ENCODE data around the gene MPP1.

The MPP1 gene

GRCh38 chrX:154751203-154751668 lies 54.0 kb downstream of the MPP1 start:
- TF ChIP-seq REST (IDR thresholded peaks at IDR 0.05; ENCODE audit: insufficient read depth in 1 of 2, low read depth in 2 of 2, low read length in 2 of 2) (no peak), TAF1 (IDR thresholded peaks at IDR 0.05; ENCODE audit: borderline replicate concordance, insufficient read depth, low read length) (no peak), POLR2AphosphoS5 (IDR thresholded peaks at IDR 0.05; ENCODE audit: low read depth, low read length) (no peak), FOXP2 (optimal IDR thresholded peaks at IDR 0.05; ENCODE audit: borderline replicate concordance, extremely low read depth, extremely low read length, insufficient read depth) (no peak)

DNA sequence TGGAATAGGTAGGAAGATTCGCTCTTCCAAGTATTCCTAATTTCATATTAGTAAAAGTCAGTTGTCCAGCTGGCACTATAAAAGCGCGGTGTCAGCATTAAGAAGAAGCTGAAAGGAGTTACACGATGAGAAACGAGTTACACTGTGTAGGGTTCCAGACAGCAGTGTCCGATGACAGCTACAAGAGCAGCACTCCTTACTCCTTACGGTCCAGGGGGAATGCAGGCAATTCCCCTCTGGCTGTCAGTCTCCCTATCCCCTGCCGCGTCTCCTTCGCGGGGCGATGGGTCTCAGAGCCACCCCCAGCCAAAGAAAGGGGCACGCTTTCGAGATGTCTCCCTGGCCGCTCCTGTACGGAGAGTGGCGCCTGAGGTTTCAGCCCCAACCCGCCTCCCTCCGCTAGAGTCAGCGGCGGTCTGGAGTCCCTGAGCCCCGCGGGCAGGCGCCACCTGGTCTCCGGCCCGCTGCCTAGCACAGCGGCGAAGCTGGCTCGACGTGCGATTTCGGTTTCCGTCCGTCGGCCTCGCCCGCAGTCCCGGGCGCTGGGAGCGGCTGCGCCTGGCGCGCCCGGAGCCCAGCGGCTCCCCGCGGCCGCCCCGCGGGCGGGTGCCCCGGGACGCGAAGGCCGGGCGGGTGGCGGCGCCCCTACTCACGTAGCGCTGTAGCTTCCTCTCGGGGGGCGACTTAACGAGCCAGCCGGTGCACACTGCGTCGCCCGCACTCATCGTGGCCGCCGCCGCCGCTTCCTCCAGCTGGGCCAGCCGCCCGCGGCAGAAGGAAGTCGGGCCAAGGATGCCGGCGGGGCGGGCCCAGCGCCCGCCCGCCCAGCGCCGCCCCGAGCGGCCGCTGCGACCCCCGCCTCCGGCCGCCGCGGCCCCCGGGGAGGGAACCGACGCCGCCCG lies 54.7 kb downstream of the MPP1 start, which contains the start of gene GAB3:
TSS of gene GAB3 (minus strand) at position 777 of the 902 bp plus-strand sequence. CDS start at position 725, 52 bp downstream.
- TF ChIP-seq TAF1 (IDR thresholded peaks at IDR 0.05; ENCODE audit: borderline replicate concordance, insufficient read depth, low read length) (no peak), REST (IDR thresholded peaks at IDR 0.05; ENCODE audit: insufficient read depth in 1 of 2, low read depth in 2 of 2, low read length in 2 of 2) (no peak), POLR2AphosphoS5 (IDR thresholded peaks at IDR 0.05; ENCODE audit: low read depth, low read length) (no peak), FOXP2 (optimal IDR thresholded peaks at IDR 0.05; ENCODE audit: borderline replicate concordance, extremely low read depth, extremely low read length, insufficient read depth) (no peak), SIN3A (IDR thresholded peaks at IDR 0.05; ENCODE audit: borderline replicate concordance, insufficient read depth, low read length) (no peak)

DNA sequence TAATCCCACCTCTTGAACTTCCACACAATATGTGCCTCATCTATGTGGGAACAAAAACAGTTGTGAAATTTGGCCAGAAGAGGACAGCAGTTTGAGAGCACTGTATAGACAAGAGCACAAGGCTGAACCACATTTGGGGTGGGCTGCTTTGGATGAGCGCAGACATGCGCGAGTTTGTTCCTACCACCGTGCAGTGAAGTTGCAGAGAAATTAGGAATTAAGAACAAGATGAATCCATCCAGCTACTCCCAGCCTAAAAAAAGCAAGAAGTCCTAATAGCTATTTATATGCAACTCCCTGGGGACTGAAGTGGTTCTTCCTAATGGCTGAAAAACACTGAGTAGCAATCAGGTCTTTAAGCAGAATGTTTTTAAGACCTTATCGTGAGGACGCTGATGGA lies 55.4 kb downstream of the MPP1 start:
- no peak for TF ChIP-seq SIN3A (IDR thresholded peaks at IDR 0.05; ENCODE audit: borderline replicate concordance, insufficient read depth, low read length)
- TF ChIP-seq TAF1 (IDR thresholded peaks at IDR 0.05; ENCODE audit: borderline replicate concordance, insufficient read depth, low read length) = no peak
- no peak for TF ChIP-seq FOXP2 (optimal IDR thresholded peaks at IDR 0.05; ENCODE audit: borderline replicate concordance, extremely low read depth, extremely low read length, insufficient read depth)
- no peak for TF ChIP-seq POLR2AphosphoS5 (IDR thresholded peaks at IDR 0.05; ENCODE audit: low read depth, low read length)
- no peak for TF ChIP-seq REST (IDR thresholded peaks at IDR 0.05; ENCODE audit: insufficient read depth in 1 of 2, low read depth in 2 of 2, low read length in 2 of 2)

GRCh38 chrX:154748712-154749339 lies 56.5 kb downstream of the MPP1 start:
- no peak for TF ChIP-seq REST (IDR thresholded peaks at IDR 0.05; ENCODE audit: insufficient read depth in 1 of 2, low read depth in 2 of 2, low read length in 2 of 2)
- no peak for TF ChIP-seq TAF1 (IDR thresholded peaks at IDR 0.05; ENCODE audit: borderline replicate concordance, insufficient read depth, low read length)
- no peak for TF ChIP-seq POLR2AphosphoS5 (IDR thresholded peaks at IDR 0.05; ENCODE audit: low read depth, low read length)
- no peak for TF ChIP-seq SIN3A (IDR thresholded peaks at IDR 0.05; ENCODE audit: borderline replicate concordance, insufficient read depth, low read length)
- TF ChIP-seq FOXP2 (optimal IDR thresholded peaks at IDR 0.05; ENCODE audit: borderline replicate concordance, extremely low read depth, extremely low read length, insufficient read depth) = no peak

All from PFSK-1 (cell line).